Activated T-cell treated with anti-CD3 and anti-CD28 coated beads, Interleukin-2, amount 50 U/mL, for 72 hours (primary cell): ENCODE results near the gene TSPAN4. TPM values are rescaled to one million over a fixed set of nuclear protein-coding genes. Genes with fewer than 3 reads are reported as not detected.

Experiments
- ATAC-seq, 2 donors: fragments of 150-1000 bp; cut with Tn5 transposase; replicated peaks in 1 of 2; 2 replicates each; pipeline ENCODE4 v1.10.0; 2021; ENCODE audit warnings: moderate library complexity in 2 of 2, mild to moderate bottlenecking in 1 of 2
- DNase-seq, 2 donors: peaks; one replicate each; pipeline ENCODE4 v3.0.0; 2021 to 2022; ENCODE audit warnings: mixed read lengths in 1 of 2
- H3K27ac Mint-ChIP-seq: one replicate; pipeline ENCODE4 v1.8.0; 2022; ENCODE audit warnings: mild to moderate bottlenecking, moderate library complexity, mixed read lengths
- H3K27me3 Mint-ChIP-seq: one replicate; pipeline ENCODE4 v1.8.0; 2022; ENCODE audit warnings: low read depth, mixed read lengths
- H3K36me3 Mint-ChIP-seq, 2 donors: one replicate each; pipeline ENCODE4 v1.8.0; 2022; ENCODE audit warnings: mixed read lengths in 2 of 2, mild to moderate bottlenecking in 1 of 2; ENCODE audit not compliant: insufficient read depth in 2 of 2
- H3K4me1 Mint-ChIP-seq: one replicate; pipeline ENCODE4 v1.8.0; 2022; ENCODE audit warnings: low read depth, mixed read lengths
- H3K4me3 Mint-ChIP-seq, 2 donors: one replicate each; pipeline ENCODE4 v1.8.0; 2022; ENCODE audit warnings: mild to moderate bottlenecking in 2 of 2, mixed read lengths in 2 of 2, moderate library complexity in 2 of 2
- H3K9me3 Mint-ChIP-seq, 2 donors: one replicate each; pipeline ENCODE4 v1.8.0; 2022; ENCODE audit warnings: mixed read lengths in 2 of 2
- total RNA-seq, 2 donors: library from RNA; stranded (reverse); gene quantifications; one replicate each; pipeline ENCODE4 v1.2.3, GENCODE V29; 2022

TSPAN4 gene
- total RNA-seq, 2 donors from 2014 or later, result 12.2 to 14.9 TPM

DNA sequence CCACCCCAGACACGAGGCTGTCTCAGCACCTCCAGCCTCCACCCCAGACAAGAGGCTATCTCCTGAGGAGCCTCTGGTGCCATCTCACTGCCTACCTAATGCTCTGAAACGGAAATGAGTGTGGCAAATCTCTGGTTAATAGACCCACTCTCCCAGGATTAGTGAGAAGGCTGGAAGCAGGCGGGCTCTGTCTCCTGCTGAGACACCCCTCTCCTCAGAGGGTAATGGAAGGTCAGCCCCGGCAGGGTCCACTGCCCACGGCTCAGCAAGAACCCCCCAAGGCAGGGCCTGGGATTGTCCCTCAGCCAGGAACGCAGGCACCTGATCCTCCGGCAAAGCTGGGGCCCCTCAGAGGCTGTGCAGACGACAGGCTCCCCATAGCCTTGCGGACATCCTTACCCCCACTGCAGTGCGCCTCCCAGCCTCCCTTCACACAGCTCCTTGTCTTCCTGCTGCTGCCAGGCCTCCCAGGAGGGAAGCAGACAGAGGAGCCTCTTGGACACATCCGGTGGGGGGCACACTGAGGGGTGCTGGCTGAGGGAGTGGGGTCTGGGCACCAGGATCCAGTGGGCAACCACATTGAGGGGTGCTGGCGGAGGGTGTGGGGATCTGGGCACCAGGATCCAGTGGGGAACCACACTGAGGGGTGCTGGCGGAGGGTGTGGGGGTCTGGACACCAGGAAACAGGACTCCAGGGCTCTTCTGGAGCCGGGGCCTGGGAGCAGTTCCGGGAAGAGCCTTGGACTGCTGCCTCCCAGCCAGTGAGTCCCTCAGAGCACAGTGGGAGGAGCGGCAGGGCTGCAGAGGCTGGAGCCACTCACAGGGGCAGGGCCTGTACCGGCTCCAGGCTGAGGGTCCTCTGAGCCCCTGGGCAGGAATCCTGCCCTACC is 54.8 kb downstream of the TSPAN4 start:
- no peak for ATAC-seq
- no peak overlapping the region for H3K27ac Mint-ChIP-seq

DNA sequence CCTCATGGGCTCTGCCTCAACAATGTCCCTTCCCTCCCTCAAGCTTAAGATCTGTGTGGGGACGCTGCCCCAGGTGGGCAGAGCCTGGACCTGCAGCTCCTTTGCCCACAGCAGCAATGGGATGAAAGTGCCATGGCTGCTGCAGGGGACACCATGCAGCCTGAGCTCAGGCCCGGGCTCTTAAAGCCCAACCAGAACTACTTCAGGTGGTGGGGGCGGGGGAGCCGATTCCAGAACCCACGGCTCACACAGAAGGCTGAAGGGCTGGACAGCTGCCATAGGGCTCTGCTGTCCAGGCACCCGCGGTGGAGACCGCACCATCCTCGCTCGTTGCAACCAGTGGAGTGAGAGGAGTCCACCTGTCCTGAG is 55.5 kb downstream of the TSPAN4 start:
- Mint-ChIP-seq H3K4me1 (no peaks in the 10 kb centered on the region), H3K36me3 (peaks cover 4 to 7% of the 10 kb centered on the region in 2 donors), H3K27me3 (no peaks in the 10 kb centered on the region), H3K4me3 (no peak overlapping the region), H3K9me3 (no peaks in the 10 kb centered on the region), H3K27ac (no peak overlapping the region)
- ATAC-seq, result no peak
- no peak for DNase-seq

More for the DNA sequence above, 54.8 kb downstream of the TSPAN4 start:
- no peak for DNase-seq
- H3K4me1 Mint-ChIP-seq, result no peaks in the 10 kb centered on the region
- no peaks in the 10 kb centered on the region for H3K27me3 Mint-ChIP-seq
- H3K4me3 Mint-ChIP-seq, result no peak overlapping the region
- H3K9me3 Mint-ChIP-seq, result no peaks in the 10 kb centered on the region
- peaks cover 4 to 7% of the 10 kb centered on the region in 2 donors for H3K36me3 Mint-ChIP-seq

DNA sequence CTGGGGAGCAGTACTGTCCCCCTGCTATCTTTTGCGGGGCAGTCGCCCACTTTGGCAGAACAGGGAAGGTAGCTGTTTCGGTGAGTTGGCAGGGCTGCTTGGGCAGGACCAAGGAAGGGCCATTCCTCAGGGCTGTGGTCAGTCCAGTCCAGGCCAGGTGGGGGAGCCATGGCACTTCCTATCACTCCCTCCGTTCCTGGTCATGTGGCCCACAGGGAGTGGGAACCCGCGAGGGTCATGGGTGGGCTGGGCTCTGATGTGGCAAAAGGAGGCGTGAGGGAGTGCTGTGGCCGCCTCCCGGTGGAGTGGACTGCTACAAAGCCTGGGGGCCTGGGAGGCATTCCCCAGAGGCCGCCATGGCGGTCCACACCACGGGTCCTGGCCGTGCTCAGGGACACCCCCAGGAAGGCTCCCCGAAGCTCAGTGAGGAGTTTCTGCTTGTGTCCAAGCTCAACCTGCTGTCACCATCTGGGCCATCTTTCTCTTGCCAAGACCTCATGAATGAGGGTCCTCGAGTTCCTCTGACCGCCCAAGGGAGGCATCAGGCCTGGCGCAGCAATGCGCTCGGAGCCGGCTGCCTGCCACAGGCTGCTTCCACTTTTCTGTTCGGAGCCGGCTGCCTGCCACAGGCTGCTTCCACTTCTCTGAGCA is 56.0 kb downstream of the TSPAN4 start:
- no peaks in the 10 kb centered on the region for H3K9me3 Mint-ChIP-seq
- no peak overlapping the region for H3K27ac Mint-ChIP-seq
- DNase-seq (no peak), ATAC-seq (no peak)
- H3K4me3 Mint-ChIP-seq, result no peak overlapping the region
- H3K4me1 Mint-ChIP-seq, result no peaks in the 10 kb centered on the region
- H3K36me3 Mint-ChIP-seq, result peaks cover 4 to 7% of the 10 kb centered on the region in 2 donors
- no peaks in the 10 kb centered on the region for H3K27me3 Mint-ChIP-seq

DNA sequence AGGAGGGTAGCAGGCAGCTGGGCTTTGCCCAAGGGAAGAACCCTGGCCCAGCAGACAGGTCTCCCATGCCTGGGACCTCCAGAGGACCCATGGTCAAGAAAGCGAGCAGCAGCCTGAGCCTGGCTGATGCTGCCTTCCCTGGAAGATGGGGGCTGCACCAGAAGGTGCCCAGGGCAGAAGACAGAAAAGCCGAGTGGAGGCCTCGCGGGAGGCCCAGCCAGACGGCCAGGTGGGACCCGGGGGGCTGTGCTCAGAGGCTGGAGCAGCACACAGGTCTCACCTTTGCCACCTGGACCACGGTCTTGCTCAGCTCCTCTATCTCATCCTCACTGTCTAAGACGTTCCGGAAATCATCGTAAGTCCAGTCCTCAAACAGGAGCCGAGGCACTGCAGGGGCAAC is 57.1 kb downstream of the TSPAN4 start:
- ATAC-seq (no peak), DNase-seq (no peak)
- Mint-ChIP-seq H3K36me3 (peaks cover 6 to 7% of the 10 kb centered on the region in 2 donors), H3K27ac (no peak overlapping the region), H3K9me3 (no peaks in the 10 kb centered on the region), H3K4me3 (no peak overlapping the region), H3K27me3 (no peaks in the 10 kb centered on the region), H3K4me1 (no peaks in the 10 kb centered on the region)

DNA sequence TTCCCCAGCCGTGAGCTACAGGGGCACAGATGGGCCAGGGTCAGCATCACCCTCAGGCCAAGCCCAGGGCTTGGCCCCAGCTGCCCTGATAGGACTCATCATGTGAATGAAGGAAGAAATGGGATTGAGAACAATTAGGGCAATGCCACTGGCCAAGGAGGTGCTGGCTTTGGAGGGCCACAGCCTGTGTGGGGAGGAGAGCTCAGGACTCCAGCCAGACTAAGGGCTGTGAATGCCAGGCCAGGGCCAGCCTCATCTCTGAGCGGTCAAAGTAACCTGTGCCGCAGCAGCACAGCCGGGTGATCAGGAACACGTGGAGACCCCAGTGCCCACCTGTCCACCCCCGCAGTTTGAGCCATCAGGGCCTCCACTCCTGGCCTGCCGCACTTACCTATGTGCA is 57.9 kb downstream of the TSPAN4 start:
- DNase-seq (no peak), ATAC-seq (no peak)
- H3K4me1 Mint-ChIP-seq, result no peaks in the 10 kb centered on the region
- H3K27me3 Mint-ChIP-seq, result no peaks in the 10 kb centered on the region
- no peak overlapping the region for H3K4me3 Mint-ChIP-seq
- H3K27ac Mint-ChIP-seq, result no peak overlapping the region
- peaks cover 6 to 7% of the 10 kb centered on the region in 2 donors for H3K36me3 Mint-ChIP-seq
- no peaks in the 10 kb centered on the region for H3K9me3 Mint-ChIP-seq

DNA sequence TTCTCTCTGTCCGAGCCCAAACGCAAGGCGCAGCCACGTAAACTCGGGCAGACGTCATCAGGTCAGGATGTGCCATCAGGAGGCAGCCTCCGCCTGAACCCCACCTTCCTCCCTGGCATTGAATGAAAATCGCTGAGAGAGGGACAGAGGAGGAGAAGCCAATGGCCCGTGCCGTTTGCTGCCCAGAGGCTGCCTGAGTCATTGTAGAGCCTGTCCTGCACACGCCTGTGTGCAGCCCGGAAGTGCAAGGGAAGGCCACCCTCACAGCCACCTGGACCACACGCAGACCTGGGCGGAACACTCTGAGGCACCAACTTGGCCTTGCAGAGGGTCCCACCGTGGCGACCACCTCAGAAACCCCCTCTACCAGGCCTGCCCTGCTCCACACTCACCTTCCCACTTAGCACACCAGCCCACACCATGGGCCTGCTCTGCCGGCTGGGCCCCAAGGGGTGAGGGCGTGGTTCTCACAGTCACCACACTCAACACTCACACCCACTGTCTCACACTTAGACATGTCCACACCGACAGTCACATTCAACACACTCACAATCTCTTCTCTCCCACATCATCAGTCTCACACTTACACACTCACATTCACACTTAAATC is 58.9 kb downstream of the TSPAN4 start:
- Mint-ChIP-seq H3K9me3 (no peaks in the 10 kb centered on the region), H3K4me3 (no peak overlapping the region), H3K27ac (no peak overlapping the region), H3K27me3 (no peaks in the 10 kb centered on the region), H3K36me3 (peaks cover 6 to 11% of the 10 kb centered on the region in 2 donors), H3K4me1 (no peaks in the 10 kb centered on the region)
- DNase-seq (no peak), ATAC-seq (no peak)

DNA sequence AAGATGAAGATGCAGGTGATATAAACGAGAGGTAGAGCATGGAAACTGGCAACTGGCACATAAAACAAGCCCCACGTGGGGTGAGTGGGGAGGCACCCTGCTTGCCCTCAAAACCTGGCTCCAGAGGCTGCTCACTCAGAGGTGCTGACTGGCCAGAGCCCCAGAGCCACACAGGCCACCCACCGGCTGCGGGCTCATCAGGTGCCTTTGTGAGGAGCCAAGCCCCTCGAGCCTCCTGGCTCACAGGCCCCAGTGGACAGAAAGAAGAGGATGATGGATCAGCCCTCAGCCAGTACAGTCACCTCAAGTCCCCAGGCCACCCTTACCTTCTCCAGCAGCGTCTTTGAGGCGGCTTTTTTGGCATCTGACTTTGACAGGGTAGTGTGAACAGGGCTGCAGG is 61.7 kb downstream of the TSPAN4 start:
- Mint-ChIP-seq H3K36me3 (peaks cover 6 to 11% of the 10 kb centered on the region in 2 donors), H3K27me3 (no peaks in the 10 kb centered on the region), H3K9me3 (no peaks in the 10 kb centered on the region), H3K4me3 (no peak overlapping the region), H3K27ac (no peak overlapping the region), H3K4me1 (peaks cover 7% of the 10 kb centered on the region)
- no peak for DNase-seq
- no peak for ATAC-seq

DNA sequence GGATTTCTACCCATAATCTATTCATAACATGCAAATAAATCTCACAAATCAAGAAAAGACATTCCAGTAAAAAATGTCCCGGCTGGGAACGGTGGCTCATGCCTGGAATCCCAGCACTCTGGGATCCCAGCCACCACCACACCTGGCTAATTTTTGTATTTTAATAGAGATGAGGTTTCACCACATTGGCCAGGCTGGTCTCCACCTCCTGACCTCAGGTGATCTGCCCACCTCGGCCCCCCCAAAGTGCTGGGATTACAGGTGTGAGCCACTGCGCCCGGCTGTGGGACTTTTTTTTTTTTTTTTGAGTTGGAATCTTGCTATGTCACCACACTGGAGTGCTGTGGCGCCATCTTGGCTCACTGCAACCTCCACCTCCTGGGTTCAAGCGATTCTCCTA is 63.3 kb downstream of the TSPAN4 start:
- DNase-seq (no peak), ATAC-seq (no peak)
- Mint-ChIP-seq H3K9me3 (no peaks in the 10 kb centered on the region), H3K4me3 (no peak overlapping the region), H3K27ac (no peak overlapping the region), H3K4me1 (peaks cover 12% of the 10 kb centered on the region), H3K27me3 (no peaks in the 10 kb centered on the region), H3K36me3 (peaks cover 6 to 11% of the 10 kb centered on the region in 2 donors)

DNA sequence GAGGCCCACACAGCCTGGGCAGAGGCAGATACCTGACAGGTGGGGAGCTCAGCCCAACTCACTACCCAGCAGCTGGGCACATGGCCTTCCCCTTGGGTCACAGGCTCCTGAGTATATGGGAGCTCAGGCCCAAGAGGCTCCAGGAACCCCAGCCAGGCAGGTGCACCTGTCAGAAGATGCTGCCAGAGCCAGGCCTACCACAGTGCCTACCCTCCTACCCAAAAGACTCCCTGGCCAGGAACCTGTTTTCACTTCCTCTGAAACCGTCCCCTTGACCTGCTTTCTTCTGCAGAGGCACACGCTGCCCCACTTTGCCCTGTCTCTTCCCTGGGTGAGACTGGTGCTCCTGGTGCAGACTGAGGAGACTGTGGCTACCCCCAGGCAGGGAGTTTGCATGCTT is 65.0 kb downstream of the TSPAN4 start:
- H3K27me3 Mint-ChIP-seq, result no peaks in the 10 kb centered on the region
- DNase-seq (no peak), ATAC-seq (no peak)
- peak overlapping the region in 1 of 2 donors; percentile 37 for H3K4me3 Mint-ChIP-seq
- peaks cover 12% of the 10 kb centered on the region for H3K4me1 Mint-ChIP-seq
- peaks cover 2 to 4% of the 10 kb centered on the region in 2 donors for H3K36me3 Mint-ChIP-seq
- H3K9me3 Mint-ChIP-seq, result no peaks in the 10 kb centered on the region
- H3K27ac Mint-ChIP-seq, result no peak overlapping the region

DNA sequence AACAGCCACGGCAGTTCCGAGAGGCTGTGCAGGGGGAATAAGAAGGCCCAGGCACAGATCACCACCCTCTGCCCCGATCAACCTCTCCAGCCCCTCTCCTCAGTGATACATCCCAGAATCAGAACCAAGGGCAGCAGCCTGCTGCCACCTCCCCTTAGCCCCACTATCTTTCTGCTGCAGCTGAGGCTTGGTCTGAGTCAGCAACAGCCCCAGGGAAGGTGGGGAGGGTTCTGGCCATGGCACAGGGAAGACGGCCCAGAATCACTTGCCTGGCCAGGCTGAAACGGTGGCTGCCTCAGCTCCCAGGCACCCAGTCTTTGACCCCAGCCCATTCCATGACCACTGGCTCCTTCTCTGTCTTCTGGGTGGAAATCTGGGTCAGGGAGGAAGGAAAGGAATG is 65.6 kb downstream of the TSPAN4 start:
- Mint-ChIP-seq H3K36me3 (peaks cover 2 to 4% of the 10 kb centered on the region in 2 donors), H3K4me3 (peak overlapping the region; percentile 21 to 37), H3K9me3 (no peaks in the 10 kb centered on the region), H3K27ac (no peak overlapping the region), H3K27me3 (no peaks in the 10 kb centered on the region), H3K4me1 (peaks cover 12% of the 10 kb centered on the region)
- ATAC-seq (no peak), DNase-seq (no peak)

DNA sequence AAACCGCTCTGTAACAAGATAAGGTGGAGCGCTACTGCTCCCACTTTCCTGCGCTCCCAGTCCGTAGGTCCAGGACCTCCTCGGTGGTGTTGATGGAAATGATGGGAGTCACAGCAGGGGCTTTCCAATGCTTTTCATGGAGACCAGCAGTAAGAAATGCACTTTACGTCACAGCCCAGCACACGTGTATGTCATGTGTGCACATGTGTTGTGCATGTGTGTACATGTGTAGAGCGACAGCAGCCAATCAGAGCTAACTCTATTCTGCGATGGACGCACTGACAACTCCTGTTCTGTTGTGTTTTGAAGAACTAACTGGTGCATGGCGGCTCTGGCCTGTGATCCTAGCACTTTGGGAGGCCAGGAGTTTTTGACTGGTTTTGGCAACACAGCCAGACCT is 66.8 kb downstream of the TSPAN4 start:
- peaks cover 12% of the 10 kb centered on the region for H3K4me1 Mint-ChIP-seq
- DNase-seq (no peak), ATAC-seq (no peak)
- no peak overlapping the region for H3K27ac Mint-ChIP-seq
- no peaks in the 10 kb centered on the region for H3K27me3 Mint-ChIP-seq
- H3K9me3 Mint-ChIP-seq, result no peaks in the 10 kb centered on the region
- peak overlapping the region; percentile 94 to 96 for H3K4me3 Mint-ChIP-seq
- peaks cover 0 to 4% of the 10 kb centered on the region in 2 donors for H3K36me3 Mint-ChIP-seq

DNA sequence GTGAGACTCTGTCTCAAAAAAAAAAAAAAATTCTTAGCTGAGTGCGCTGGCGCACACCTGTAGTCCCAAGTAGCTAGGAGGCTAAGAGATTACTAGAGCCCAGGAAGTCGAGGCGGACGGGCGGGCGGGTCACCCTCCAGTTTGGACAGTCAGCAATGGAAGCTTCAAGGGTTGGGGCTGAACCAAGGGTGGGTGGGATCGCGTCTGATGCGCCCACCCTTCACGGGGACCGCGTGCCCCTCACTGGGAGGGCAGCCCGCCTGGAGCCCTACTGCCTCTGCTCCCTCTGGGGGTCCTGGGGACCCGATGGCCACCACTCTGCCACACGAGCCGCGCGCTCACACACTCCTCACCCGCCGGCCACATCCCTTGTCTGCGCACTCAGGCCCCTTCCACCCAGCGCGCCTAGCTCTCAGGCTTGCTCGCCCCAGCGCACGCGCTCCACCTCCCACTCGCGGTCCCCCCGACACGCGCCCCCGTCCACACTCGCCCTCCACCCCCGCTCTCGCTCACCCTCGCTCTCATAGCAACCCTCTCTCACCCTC is 67.5 kb downstream of the TSPAN4 start:
- DNase-seq, result no peak
- peaks cover 0 to 4% of the 10 kb centered on the region in 2 donors for H3K36me3 Mint-ChIP-seq
- H3K4me3 Mint-ChIP-seq, result peak overlapping the region; percentile 94 to 96
- H3K27ac Mint-ChIP-seq, result peak overlapping the region; percentile 92
- peak in 1 of 2 donors; percentile 50 for ATAC-seq
- no peaks in the 10 kb centered on the region for H3K9me3 Mint-ChIP-seq
- peaks cover 12% of the 10 kb centered on the region for H3K4me1 Mint-ChIP-seq
- no peaks in the 10 kb centered on the region for H3K27me3 Mint-ChIP-seq

DNA sequence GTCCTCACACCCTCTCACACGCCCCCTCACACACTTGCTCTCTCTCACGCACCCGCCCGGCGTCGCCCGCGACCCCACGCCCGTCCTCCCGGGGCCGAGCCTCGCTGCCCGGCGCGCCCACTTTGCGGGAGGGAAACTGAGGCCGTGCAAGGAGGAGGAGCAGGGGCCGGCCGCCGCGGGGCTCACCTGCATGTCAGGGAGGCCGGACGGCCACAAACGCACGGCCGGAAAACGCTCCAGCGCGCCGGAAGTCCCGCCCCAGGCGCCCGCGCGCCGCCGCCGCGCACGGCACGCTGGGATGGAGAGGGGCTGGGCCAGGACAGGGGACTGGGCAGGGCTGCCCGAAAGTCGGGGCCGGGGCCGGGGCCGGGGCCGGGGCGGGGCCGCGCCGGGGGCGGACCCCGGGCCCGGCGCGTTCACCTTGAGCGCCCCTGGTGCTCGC is 68.0 kb downstream of the TSPAN4 start, which contains the start of gene CHID1:
TSS of gene CHID1 (minus strand) at position 222 of the 442 bp plus-strand sequence. CDS start 5,994 bp downstream, outside the sequence.
- peak within 1 kb of the TSS; percentile 94 to 96 for H3K4me3 Mint-ChIP-seq
- DNase-seq (peak; percentile 90 to 95), ATAC-seq (peak; percentile 98)
- H3K9me3 Mint-ChIP-seq, result no peaks in the 10 kb centered on the region
- peaks cover 12% of the 10 kb centered on the region for H3K4me1 Mint-ChIP-seq
- H3K27me3 Mint-ChIP-seq, result no peaks in the 10 kb centered on the region
- peaks cover 0 to 3% of the 10 kb centered on the region in 2 donors for H3K36me3 Mint-ChIP-seq
- peak within 1 kb of the TSS; percentile 94 for H3K27ac Mint-ChIP-seq
